ENCODE results near the gene EPS8L3. TPM values are rescaled to one million over a fixed set of nuclear protein-coding genes. Genes with fewer than 3 reads are reported as not detected.

Gene EPS8L3
- total and polyA plus RNA-seq, 9 of the 15 experiments (the other 6 are each of a cell fraction or from before 2014, with no cell fraction given): 0.09 to 0.42 (median 0.14) TPM; not detected in 5

DNA sequence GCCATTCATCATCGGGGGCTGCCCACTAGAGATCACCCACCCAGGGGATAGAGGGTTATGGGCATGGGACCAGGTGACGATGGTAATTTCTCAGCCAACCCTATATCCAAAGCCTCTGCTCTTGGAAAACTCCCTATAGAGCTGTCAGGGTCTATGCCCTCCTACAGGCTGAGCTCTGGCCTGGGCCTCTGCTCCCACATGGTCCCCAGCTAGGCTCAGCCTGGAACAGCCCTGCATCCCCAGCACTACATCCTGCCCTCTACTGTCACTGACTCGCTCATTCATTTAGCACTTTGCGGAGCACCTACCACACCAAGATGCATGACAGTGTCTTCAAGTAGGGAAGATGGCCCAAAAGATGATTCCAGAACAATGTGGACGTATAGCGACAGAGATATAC, 45.0 kb upstream of the EPS8L3 start (continued):
- TF ChIP-seq CREB1 (IDR thresholded peaks at IDR 0.05): no peak
- no peak for TF ChIP-seq CREB1 (CRISPR knock-in tag; IDR thresholded peaks at IDR 0.05)
- TF ChIP-seq, protein P1, sequence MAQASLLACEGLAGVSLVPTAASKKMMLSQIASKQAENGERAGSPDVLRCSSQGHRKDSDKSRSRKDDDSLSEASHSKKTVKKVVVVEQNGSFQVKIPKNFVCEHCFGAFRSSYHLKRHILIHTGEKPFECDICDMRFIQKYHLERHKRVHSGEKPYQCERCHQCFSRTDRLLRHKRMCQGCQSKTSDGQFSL (CRISPR knock-in tag; IDR thresholded peaks at IDR 0.05): no peak
- TF ChIP-seq, protein P1 (tag; IDR thresholded peaks at IDR 0.05): no peak
- TF ChIP-seq JUNB (CRISPR knock-in tag; conservative IDR thresholded peaks at IDR 0.05): no peak
- TF ChIP-seq SMARCB1 (IDR thresholded peaks at IDR 0.05; ENCODE audit: insufficient read length, low read depth): no peak
- TF ChIP-seq ATF7 (IDR thresholded peaks at IDR 0.05): no peak

DNA sequence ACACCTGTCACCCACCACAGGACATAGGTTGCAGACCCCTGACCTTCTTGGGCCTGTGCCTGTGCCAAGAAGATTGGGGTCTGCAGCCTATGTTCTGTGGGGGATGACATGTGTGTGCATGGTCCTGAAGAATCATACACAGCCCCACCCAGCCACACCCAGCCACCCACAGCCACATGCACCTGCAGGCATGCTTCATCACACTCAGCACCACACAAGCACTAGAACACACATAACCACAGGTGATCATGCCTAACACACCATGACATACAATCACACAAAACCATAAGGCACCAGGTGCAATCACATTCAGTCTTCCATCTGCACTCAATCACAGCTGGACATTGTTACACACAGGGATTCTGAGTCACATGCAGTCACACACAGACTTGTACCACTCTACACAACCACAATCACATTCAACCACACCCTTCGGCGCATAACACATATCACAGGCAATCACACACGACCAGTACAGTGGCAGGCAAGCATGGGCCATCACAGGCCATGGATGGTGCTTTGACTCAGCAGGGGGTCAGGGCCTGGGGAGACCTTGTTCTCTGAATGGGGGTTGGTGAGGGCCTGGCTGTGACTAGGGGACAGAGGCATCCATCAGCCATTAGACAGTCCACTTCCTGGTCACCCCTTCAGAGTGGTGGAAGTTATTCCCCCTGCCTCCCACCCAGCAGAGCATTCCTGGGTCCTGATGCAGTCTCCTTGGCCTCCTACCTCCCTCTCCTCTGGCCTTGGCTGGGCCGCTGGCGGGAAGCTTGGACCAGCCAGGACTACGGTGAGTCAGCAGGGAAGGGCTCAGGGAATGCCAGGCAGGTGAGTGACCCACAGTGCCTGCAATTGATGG, 44.3 kb upstream of the EPS8L3 start:
- DNase-seq (ENCODE audit: extremely low read depth in 1 of 4, low spot score in 3 of 4) (no peak), ATAC-seq (no peak; the same call in 2 of the 3 replicates), FAIRE-seq (no peak)
- no peak overlapping the region for H3K4me3 ChIP-seq
- no peak overlapping the region for H3K4me2 ChIP-seq (ENCODE audit: insufficient read depth, low read length)
- peak overlapping the region in 1 of 2 experiments; percentile 38; a peak in 2 of 4 replicates for H3K9ac ChIP-seq (ENCODE audit: insufficient read depth in 1 of 2, low read depth in 2 of 2, low read length in 2 of 2)
- no peak overlapping the region for H3K27ac ChIP-seq (ENCODE audit: extremely low read depth, low read depth, low read length)
- POLR2A ChIA-PET: interaction anchor here (0.9 to 2.0 kb wide), 4 partner anchors 11 to 188 kb away, joined by 3 to 10 read pairs (median 6); no protein-coding TSS in a partner anchor
- intact Hi-C loops (cut with micrococcal nuclease) (no loop called here), in situ Hi-C loops (cut with MboI) (no loop called here)
- H4K20me1 ChIP-seq (replicated peaks; ENCODE audit: control insufficient read depth, insufficient read depth, low read length): no peaks in the 10 kb centered on the region
- H3K27me3 ChIP-seq (ENCODE audit: control insufficient read depth in 2 of 2, insufficient read depth in 2 of 2, low read length in 2 of 2): no peaks in the 10 kb centered on the region
- no TSS peak for BruUV-seq (replicated peaks)
- no peaks in the 10 kb centered on the region for H3K36me3 ChIP-seq (ENCODE audit: control insufficient read depth, insufficient read depth, low read length)
- no peak overlapping the region for H2AFZ ChIP-seq (ENCODE audit: low read depth, low read length)
- 68% methylated on average over 6 of the region's 6 CpGs for WGBS (ENCODE audit: insufficient coverage, low coverage, missing lambda C conversion rate)
- H3K79me2 ChIP-seq (ENCODE audit: control insufficient read depth, insufficient read depth, low read length): no peaks in the 10 kb centered on the region
- CTCF ChIA-PET (ENCODE audit: low intra/inter-chr PET ratio): no interaction called here
- no peaks in the 10 kb centered on the region for H3K9me1 ChIP-seq (ENCODE audit: control insufficient read depth, insufficient read depth, low read length)
- peaks cover 0 to 13% of the 10 kb centered on the region in 2 experiments; a peak in 4 of 5 replicates for H3K4me1 ChIP-seq (replicated peaks in 1 of 2; ENCODE audit: control insufficient read depth in 2 of 2, insufficient read depth in 2 of 2, low read length in 2 of 2)
- no peaks in the 10 kb centered on the region for H3K9me3 ChIP-seq (replicated peaks; ENCODE audit: control insufficient read depth, insufficient read depth, low read depth, low read length)
- TF ChIP-seq ZNF133 (CRISPR knock-in tag; IDR thresholded peaks at IDR 0.05) (no peak), ZFPM2 (CRISPR knock-in tag; IDR thresholded peaks at IDR 0.05) (no peak), NFIX (CRISPR knock-in tag; IDR thresholded peaks at IDR 0.05; ENCODE audit: low read depth) (no peak), RAD51 (IDR thresholded peaks at IDR 0.05; ENCODE audit: borderline replicate concordance, low read depth) (no peak)
- TF ChIP-seq, protein P2, sequence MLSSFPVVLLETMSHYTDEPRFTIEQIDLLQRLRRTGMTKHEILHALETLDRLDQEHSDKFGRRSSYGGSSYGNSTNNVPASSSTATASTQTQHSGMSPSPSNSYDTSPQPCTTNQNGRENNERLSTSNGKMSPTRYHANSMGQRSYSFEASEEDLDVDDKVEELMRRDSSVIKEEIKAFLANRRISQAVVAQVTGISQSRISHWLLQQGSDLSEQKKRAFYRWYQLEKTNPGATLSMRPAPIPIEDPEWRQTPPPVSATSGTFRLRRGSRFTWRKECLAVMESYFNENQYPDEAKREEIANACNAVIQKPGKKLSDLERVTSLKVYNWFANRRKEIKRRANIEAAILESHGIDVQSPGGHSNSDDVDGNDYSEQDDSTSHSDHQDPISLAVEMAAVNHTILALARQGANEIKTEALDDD (IDR thresholded peaks at IDR 0.05): no peak
- TF ChIP-seq, protein P3, sequence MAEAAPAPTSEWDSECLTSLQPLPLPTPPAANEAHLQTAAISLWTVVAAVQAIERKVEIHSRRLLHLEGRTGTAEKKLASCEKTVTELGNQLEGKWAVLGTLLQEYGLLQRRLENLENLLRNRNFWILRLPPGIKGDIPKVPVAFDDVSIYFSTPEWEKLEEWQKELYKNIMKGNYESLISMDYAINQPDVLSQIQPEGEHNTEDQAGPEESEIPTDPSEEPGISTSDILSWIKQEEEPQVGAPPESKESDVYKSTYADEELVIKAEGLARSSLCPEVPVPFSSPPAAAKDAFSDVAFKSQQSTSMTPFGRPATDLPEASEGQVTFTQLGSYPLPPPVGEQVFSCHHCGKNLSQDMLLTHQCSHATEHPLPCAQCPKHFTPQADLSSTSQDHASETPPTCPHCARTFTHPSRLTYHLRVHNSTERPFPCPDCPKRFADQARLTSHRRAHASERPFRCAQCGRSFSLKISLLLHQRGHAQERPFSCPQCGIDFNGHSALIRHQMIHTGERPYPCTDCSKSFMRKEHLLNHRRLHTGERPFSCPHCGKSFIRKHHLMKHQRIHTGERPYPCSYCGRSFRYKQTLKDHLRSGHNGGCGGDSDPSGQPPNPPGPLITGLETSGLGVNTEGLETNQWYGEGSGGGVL (CRISPR knock-in tag; IDR thresholded peaks at IDR 0.05): no peak
- TF ChIP-seq, protein P4, sequence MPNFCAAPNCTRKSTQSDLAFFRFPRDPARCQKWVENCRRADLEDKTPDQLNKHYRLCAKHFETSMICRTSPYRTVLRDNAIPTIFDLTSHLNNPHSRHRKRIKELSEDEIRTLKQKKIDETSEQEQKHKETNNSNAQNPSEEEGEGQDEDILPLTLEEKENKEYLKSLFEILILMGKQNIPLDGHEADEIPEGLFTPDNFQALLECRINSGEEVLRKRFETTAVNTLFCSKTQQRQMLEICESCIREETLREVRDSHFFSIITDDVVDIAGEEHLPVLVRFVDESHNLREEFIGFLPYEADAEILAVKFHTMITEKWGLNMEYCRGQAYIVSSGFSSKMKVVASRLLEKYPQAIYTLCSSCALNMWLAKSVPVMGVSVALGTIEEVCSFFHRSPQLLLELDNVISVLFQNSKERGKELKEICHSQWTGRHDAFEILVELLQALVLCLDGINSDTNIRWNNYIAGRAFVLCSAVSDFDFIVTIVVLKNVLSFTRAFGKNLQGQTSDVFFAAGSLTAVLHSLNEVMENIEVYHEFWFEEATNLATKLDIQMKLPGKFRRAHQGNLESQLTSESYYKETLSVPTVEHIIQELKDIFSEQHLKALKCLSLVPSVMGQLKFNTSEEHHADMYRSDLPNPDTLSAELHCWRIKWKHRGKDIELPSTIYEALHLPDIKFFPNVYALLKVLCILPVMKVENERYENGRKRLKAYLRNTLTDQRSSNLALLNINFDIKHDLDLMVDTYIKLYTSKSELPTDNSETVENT (CRISPR knock-in tag; IDR thresholded peaks at IDR 0.05): no peak
